NCI-H2029 treated with DMSO at 0.1 percent for 48 hours (cell line): ENCODE measurements around the gene KYNU.
"Not testable (repeated sequence)": the region's sequence is repeated elsewhere in the genome, so short reads cannot be mapped to it uniquely, and the experiment has no call there.

ENCODE experiments used
- DNase-seq: peaks from one replicate; lab custom pipeline; 2025; lab: John Stamatoyannopoulos, UW

Gene KYNU

GRCh38 chr2:142871396-142871795 lies 6.1 kb upstream of the KYNU start:
- no peak for DNase-seq

GRCh38 chr2:142872882-142873724 lies 4.4 kb upstream of the KYNU start:
- DNase-seq: no peak

GRCh38 chr2:142873831-142874287 lies 3.6 kb upstream of the KYNU start:
- no peak for DNase-seq

- DNase-seq: no peak
Measured at GRCh38 chr2:142874293-142874814, 3.1 kb upstream of the KYNU start.

GRCh38 chr2:142875010-142875409 lies 2.5 kb upstream of the KYNU start:
- DNase-seq: no peak

- DNase-seq: no peak
Measured at GRCh38 chr2:142875652-142876051, 1.8 kb upstream of the KYNU start.

- DNase-seq: no peak
Measured at GRCh38 chr2:142876423-142876822, 1.0 kb upstream of the KYNU start.

GRCh38 chr2:142878031-142878678 lies 691 bp downstream of the KYNU start:
- DNase-seq: no peak

- no peak for DNase-seq
Measured at GRCh38 chr2:142879151-142879550, 1.7 kb downstream of the KYNU start.

- DNase-seq: no peak
Measured at GRCh38 chr2:142880279-142880678, 2.8 kb downstream of the KYNU start.

- DNase-seq: no peak
Measured at GRCh38 chr2:142881619-142882018, 4.2 kb downstream of the KYNU start.

GRCh38 chr2:142882500-142882899 lies 5.0 kb downstream of the KYNU start:
- not testable (repeated sequence) for DNase-seq

GRCh38 chr2:142883526-142883925 lies 6.1 kb downstream of the KYNU start:
- no peak for DNase-seq

GRCh38 chr2:142885543-142885942 lies 8.1 kb downstream of the KYNU start:
- no peak for DNase-seq

GRCh38 chr2:142892715-142893114 lies 15.3 kb downstream of the KYNU start:
- no peak for DNase-seq

- no peak for DNase-seq
Measured at GRCh38 chr2:142893241-142893640, 15.8 kb downstream of the KYNU start.

- no peak for DNase-seq
Measured at GRCh38 chr2:142897807-142898206, 20.3 kb downstream of the KYNU start.

- not testable (repeated sequence) for DNase-seq
Measured at GRCh38 chr2:142900327-142900726, 22.9 kb downstream of the KYNU start.

GRCh38 chr2:142901780-142902179 lies 24.3 kb downstream of the KYNU start:
- no peak for DNase-seq

GRCh38 chr2:142903726-142904125 lies 26.3 kb downstream of the KYNU start:
- not testable (repeated sequence) for DNase-seq

GRCh38 chr2:142907653-142908052 lies 30.2 kb downstream of the KYNU start:
- no peak for DNase-seq

- DNase-seq: no peak
Measured at GRCh38 chr2:142914507-142915313, 37.2 kb downstream of the KYNU start.
